K562 (cell line): ENCODE data around the gene CERS1. TPM values are rescaled to one million over a fixed set of nuclear protein-coding genes. Genes with fewer than 3 reads are reported as not detected.

Source experiments
- ATF6 ChIP-seq: sonication (generic); formaldehyde crosslinking; IDR thresholded peaks from 2 replicates; pipeline ENCODE4 v1.4.0; 2020; ENCODE audit warnings: mild to moderate bottlenecking, missing genetic modification reagents
- CREB3 ChIP-seq: fragments of 450-650 bp; conservative IDR thresholded peaks from 2 replicates; pipeline ENCODE4 v1.6.1; 2016; ENCODE audit warnings: missing genetic modification characterization, low read depth, mild to moderate bottlenecking, missing compliant biosample characterization, moderate library complexity
- CREB3L1 ChIP-seq: fragments of 450-650 bp; IDR thresholded peaks from 2 replicates; pipeline ENCODE4 v1.6.1; 2014; ENCODE audit warnings: low read depth, mild to moderate bottlenecking, moderate library complexity, borderline replicate concordance
- HDGF ChIP-seq: fragments of 450-650 bp; IDR thresholded peaks from 2 replicates; pipeline ENCODE4 v1.6.1; 2016
- HLTF ChIP-seq: fragments of 450-650 bp; IDR thresholded peaks from 2 replicates; pipeline ENCODE4 v1.6.1; 2016
- HMGN3 ChIP-seq: IDR thresholded peaks from 2 replicates; pipeline ENCODE4 v1.6.1; 2011; ENCODE audit warnings: borderline replicate concordance, low read depth, mild to moderate bottlenecking, mixed read lengths, low read length; ENCODE audit not compliant: insufficient read length; ENCODE audit errors: extremely low read depth
- KDM4B ChIP-seq, 2 experiments: fragments of 450-650 bp in 1 of 2; sonication (generic) in 1 of 2; IDR thresholded peaks; 2 replicates each; pipeline ENCODE4 v1.6.1; 2016 to 2017; ENCODE audit warnings: borderline replicate concordance in 2 of 2, antibody characterized with exemption in 1 of 2, low read depth in 1 of 2, mild to moderate bottlenecking in 1 of 2
- MAX ChIP-seq: sonication (generic); formaldehyde crosslinking; IDR thresholded peaks from 2 replicates; pipeline ENCODE4 v1.9.0; 2022; ENCODE audit warnings: mild to moderate bottlenecking, missing genetic modification reagents
- NBN ChIP-seq: fragments of 450-650 bp; IDR thresholded peaks from 2 replicates; pipeline ENCODE4 v1.6.1; 2016; ENCODE audit warnings: low read depth, mild to moderate bottlenecking
- NCOA4 ChIP-seq: fragments of 450-650 bp; IDR thresholded peaks from 2 replicates; pipeline ENCODE4 v1.6.1; 2018; ENCODE audit warnings: mild to moderate bottlenecking; ENCODE audit not compliant: partially characterized antibody
- NCOA6 ChIP-seq: fragments of 450-650 bp; IDR thresholded peaks from 2 replicates; pipeline ENCODE4 v1.6.1; 2017; ENCODE audit warnings: mild to moderate bottlenecking
- PHF8 ChIP-seq: fragments of 200-600 bp; sonication (generic); IDR thresholded peaks from 2 replicates; pipeline ENCODE4 v1.6.1; 2012; ENCODE audit warnings: mixed run types, mild to moderate bottlenecking, inconsistent platforms, low read length, moderate library complexity, borderline replicate concordance
- RFX7 ChIP-seq: fragments of 250-450 bp; sonication (Bioruptor Pico); IDR thresholded peaks from 2 replicates; pipeline ENCODE4 v1.5.1; 2021; ENCODE audit warnings: mild to moderate bottlenecking
- SMARCA4 ChIP-seq: fragments of 450-650 bp; IDR thresholded peaks from 2 replicates; pipeline ENCODE4 v1.6.1; 2016
- ZBTB34 ChIP-seq: fragments of 250-450 bp; sonication (Bioruptor Pico); IDR thresholded peaks from 2 replicates; pipeline ENCODE4 v1.8.0; 2021; ENCODE audit warnings: mild to moderate bottlenecking, moderate library complexity
- ZNF551 ChIP-seq: fragments of 250-450 bp; sonication (Bioruptor Pico); IDR thresholded peaks from 2 replicates; pipeline ENCODE4 v1.5.0; 2021; ENCODE audit warnings: mild to moderate bottlenecking, moderate library complexity
- ZNF639 ChIP-seq, 2 experiments: fragments of 200-800 bp in 1 of 2; sonication (Bioruptor generic) in 1 of 2; sonication (generic) in 1 of 2; formaldehyde crosslinking in 1 of 2; IDR thresholded peaks in 1 of 2; conservative IDR thresholded peaks in 1 of 2; 2 replicates each; pipeline versions ENCODE4 v1.5.0 to v1.6.1; 2016 to 2020; ENCODE audit warnings: missing compliant biosample characterization in 1 of 2, missing genetic modification characterization in 1 of 2, missing genetic modification reagents in 1 of 2
- ZNF766 ChIP-seq: fragments of 200-800 bp; sonication (Bioruptor generic); conservative IDR thresholded peaks from 2 replicates; pipeline ENCODE4 v1.6.1; 2016; ENCODE audit warnings: missing genetic modification characterization, missing compliant biosample characterization
- polyA plus RNA-seq, 8 experiments: library from polyadenylated mRNA; depleted of rRNA in 4 of 8; stranded (reverse) in 5 of 8; unstranded in 3 of 8; fragments of >200 nt; fragmentation: Nextera tagmentation in 2 of 8; fragmentation: Illumina TruSeq in 1 of 8; extraction: Ambion mirVana in 2 of 8; extraction: Trizol in 1 of 8; gene quantifications; 2 replicates each; pipeline versions ENCODE4 v1.2.1 to v1.2.3, GENCODE V29; 2011 to 2014; ENCODE audit warnings: inconsistent platforms in 1 of 8, missing spikeins in 1 of 8
- total RNA-seq, 7 experiments: library from RNA; depleted of rRNA in 6 of 7; stranded (reverse); fragments of >200 nt in 6 of 7; fragmentation: Illumina TruSeq in 2 of 7; extraction: Trizol in 2 of 7; gene quantifications; 2 replicates each; pipeline versions ENCODE4 v1.2.1 to v1.2.3, GENCODE V29; 2011 to 2021; ENCODE audit warnings: low replicate concordance in 1 of 7

Gene CERS1
- total and polyA plus RNA-seq, 9 of the 15 experiments (the other 6 are each of a cell fraction or from before 2014, with no cell fraction given): 0.33 to 1.5 (median 0.86) TPM; not detected in 2

- TF ChIP-seq ATF6 (CRISPR knock-in tag) (no peak), ZBTB34 (CRISPR knock-in tag) (no peak), MAX (CRISPR knock-in tag) (peak; percentile 76), RFX7 (CRISPR knock-in tag) (no peak), ZNF639 (CRISPR knock-in tag; conservative IDR thresholded peaks at IDR 0.05 in 1 of 2, IDR thresholded peaks at IDR 0.05 in 1 of 2) (no peak; a peak in 1 of 4 replicates), NCOA4 (no peak), PHF8 (peak; percentile 95), NCOA6 (no peak), CREB3 (tag) (no peak), HDGF (no peak), CREB3L1 (peak; percentile 100), KDM4B (IDR thresholded peaks at IDR 0.05; ENCODE audit: borderline replicate concordance in 2 of 2, low read depth in 1 of 2) (peak in 1 of 2 experiments; percentile 44; a peak in 1 of 4 replicates), HLTF (no peak; the same call in 1 of the 2 replicates), SMARCA4 (no peak), NBN (peak; percentile 70; the same call in 1 of the 2 replicates), HMGN3 (peak; percentile 35), ZNF551 (CRISPR knock-in tag) (no peak), ZNF766 (CRISPR knock-in tag) (no peak; the same call in 1 of the 2 replicates)
Measured at GRCh38 chr19:18919086-18919899, 23.3 kb upstream of the CERS1 start, which contains the start of the genes COPE and DDX49 (continued).
